ENCODE results near the gene MTRF1L.

GRCh38 chr6:152981219-152981618 is 21.3 kb downstream of the MTRF1L start:
- TF ChIP-seq POLR2A (IDR thresholded peaks at IDR 0.05) (no peak), CTCF (IDR thresholded peaks at IDR 0.05) (no peak), POLR2AphosphoS5 (IDR thresholded peaks at IDR 0.05; ENCODE audit: insufficient read depth in 1 of 2, low read depth in 1 of 2) (no peak)
